Activated CD4-positive, alpha-beta T cell treated with anti-CD3 and anti-CD28 coated beads, Interleukin-2, Interleukin-4, amounts not matched to agents 100 ng/mL and 50 ng/mL, durations not matched to agents 16 hours and 8 hours (primary cell): ENCODE measurements around the gene SDC4.
"Not testable (repeated sequence)": the region's sequence is repeated elsewhere in the genome, so short reads cannot be mapped to it uniquely, and the experiment has no call there.

Source experiments
- DNase-seq: peaks from one replicate; pipeline ENCODE4 v3.0.0-alpha.2; 2020; ENCODE audit warnings: low spot score

Gene SDC4

GRCh38 chr20:45363611-45364492 lies 15.6 kb upstream of the SDC4 start:
- DNase-seq: no peak

- DNase-seq: peak; percentile 99
These were observed 14.8 kb upstream of the SDC4 start, which contains the start of gene SYS1 for GRCh38 chr20:45362804-45363610. SYS1 (plus strand) TSS chr20:45363156; CDS start chr20:45363532, 376 bp downstream.

GRCh38 chr20:45361793-45362192 lies 13.6 kb upstream of the SDC4 start:
- DNase-seq: no peak

GRCh38 chr20:45359406-45360148 lies 11.4 kb upstream of the SDC4 start:
- DNase-seq: no peak

- no peak for DNase-seq
These were observed 10.8 kb upstream of the SDC4 start for GRCh38 chr20:45359069-45359405.

- no peak for DNase-seq
These were observed 10.3 kb upstream of the SDC4 start for GRCh38 chr20:45358282-45359068.

GRCh38 chr20:45355209-45356084 lies 7.2 kb upstream of the SDC4 start:
- peak; percentile 66 for DNase-seq

- DNase-seq: peak; percentile 32
These were observed 6.4 kb upstream of the SDC4 start for GRCh38 chr20:45354423-45355208.

- DNase-seq: no peak
These were observed 5.5 kb upstream of the SDC4 start for GRCh38 chr20:45353746-45354145.

- DNase-seq: no peak
These were observed 4.5 kb upstream of the SDC4 start for GRCh38 chr20:45352729-45353128.

GRCh38 chr20:45350795-45351194 lies 2.6 kb upstream of the SDC4 start:
- not testable (repeated sequence) for DNase-seq

GRCh38 chr20:45350217-45350616 lies 2.0 kb upstream of the SDC4 start:
- no peak for DNase-seq

GRCh38 chr20:45347297-45347935 lies 808 bp downstream of the SDC4 start:
- no peak for DNase-seq

GRCh38 chr20:45346851-45347250 lies 1.4 kb downstream of the SDC4 start:
- peak; percentile 20 for DNase-seq

- DNase-seq: peak; percentile 13
These were observed 1.9 kb downstream of the SDC4 start for GRCh38 chr20:45346291-45346718.

- no peak for DNase-seq
These were observed 2.9 kb downstream of the SDC4 start for GRCh38 chr20:45345104-45345936.

- peak; percentile 32 for DNase-seq
These were observed 3.9 kb downstream of the SDC4 start for GRCh38 chr20:45344168-45344860.
